ENCODE data around the gene OR2W1. TPM values are rescaled to one million over a fixed set of nuclear protein-coding genes. Genes with fewer than 3 reads are reported as not detected.
A peak's percentile ranks its signal among the peaks of the same experiment; 100 is the strongest.

OR2W1 gene
- polyA plus RNA-seq, 1 of the 3 experiments (the other 2 are of a cell fraction), result not detected

GRCh38 chr6:29011276-29011734 lies 33.7 kb downstream of the OR2W1 start:
- Histone ChIP-seq H3K9me3 (no peaks in the 10 kb centered on the region), H3K9ac (no peak overlapping the region), H3K4me1 (ENCODE audit: control insufficient read depth in 1 of 2, insufficient read depth in 2 of 2, low read depth in 1 of 2, low read length in 1 of 2) (peaks cover 0 to 2% of the 10 kb centered on the region in 2 experiments; a peak in 1 of 4 replicates), H3F3A (replicated peaks; ENCODE audit: insufficient read depth) (peaks cover 3% of the 10 kb centered on the region), H3K27ac (ENCODE audit: low read depth in 2 of 2, low read length in 1 of 2) (no peak overlapping the region; a peak in 1 of 4 replicates), H3K4me3 (ENCODE audit: low read depth in 2 of 2, low read length in 1 of 2) (peak overlapping the region; percentile 51 to 58), H3K4me2 (peak overlapping the region; percentile 42; the same call in 1 of the 2 replicates), H3K9me2 (0 out of 2 replicates have a peak, but pooled peaks cover 3% of the 10 kb centered on the region), H3K79me2 (ENCODE audit: insufficient read depth) (no peaks in the 10 kb centered on the region), H3K27me3 (ENCODE audit: insufficient read depth) (peaks cover 12% of the 10 kb centered on the region; the same call in 1 of the 2 replicates), H4K20me1 (ENCODE audit: insufficient read depth) (no peaks in the 10 kb centered on the region), H3K36me3 (replicated peaks in 1 of 2; ENCODE audit: control insufficient read depth in 1 of 2, insufficient read depth in 2 of 2, low read length in 1 of 2) (no peaks in the 10 kb centered on the region), H2AFZ (ENCODE audit: low read depth) (peak overlapping the region; percentile 57; the same call in 1 of the 2 replicates)
- WGBS (ENCODE audit: low lambda C conversion rate), result 1% methylated on average over 19 of the region's 30 CpGs
- ChIA-PET CTCF (interaction anchor here (0.7 to 2.0 kb wide), 4 partner anchors 14 to 323 kb away, joined by 3 to 9 read pairs (median 3); no protein-coding TSS in a partner anchor), POLR2A (no interaction called here)
- peak; percentile 72 for DNase-seq
- no peak for TF ChIP-seq FOXM1 (IDR thresholded peaks at IDR 0.05; ENCODE audit: low read depth)
- TF ChIP-seq USF1 (IDR thresholded peaks at IDR 0.05; ENCODE audit: borderline replicate concordance, low read depth), result no peak
- TF ChIP-seq ELF1 (IDR thresholded peaks at IDR 0.05), result 0 out of 2 replicates have a peak, but pooled peaks have one; percentile 12
- TF ChIP-seq IRF3 (IDR thresholded peaks at IDR 0.05; ENCODE audit: low read depth, low read length), result no peak

DNA sequence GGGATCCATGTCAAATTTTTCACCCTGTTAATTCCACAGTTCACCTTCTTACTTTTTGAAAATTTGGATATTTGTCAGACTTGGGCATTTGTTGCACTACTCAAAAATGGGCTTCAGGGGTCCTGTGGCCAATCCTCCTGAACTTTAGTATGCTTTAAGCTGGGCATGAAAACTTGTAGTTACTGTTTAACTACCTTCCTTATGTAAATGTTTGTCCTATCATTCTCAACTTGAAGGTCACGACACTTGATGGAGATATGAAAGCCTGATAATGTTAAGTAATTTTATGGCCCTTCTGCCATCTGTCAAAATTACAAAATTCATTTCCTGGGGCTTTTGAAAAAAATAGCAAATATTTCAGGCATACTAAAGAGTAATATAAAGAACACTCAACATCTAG lies 35.6 kb downstream of the OR2W1 start:
- H3K36me3 ChIP-seq (replicated peaks in 1 of 2; ENCODE audit: control insufficient read depth in 1 of 2, insufficient read depth in 2 of 2, low read length in 1 of 2), result no peaks in the 10 kb centered on the region
- H2AFZ ChIP-seq (ENCODE audit: low read depth), result no peak overlapping the region
- H3K9me2 ChIP-seq, result 0 out of 2 replicates have a peak, but pooled peaks cover 3% of the 10 kb centered on the region
- DNase-seq, result no peak
- H3K9ac ChIP-seq, result no peak overlapping the region
- H4K20me1 ChIP-seq (ENCODE audit: insufficient read depth), result no peaks in the 10 kb centered on the region
- H3K79me2 ChIP-seq (ENCODE audit: insufficient read depth), result no peaks in the 10 kb centered on the region
- no peaks in the 10 kb centered on the region; a peak in 1 of 4 replicates for H3K4me1 ChIP-seq (ENCODE audit: control insufficient read depth in 1 of 2, insufficient read depth in 2 of 2, low read depth in 1 of 2, low read length in 1 of 2)
- no peaks in the 10 kb centered on the region for H3K9me3 ChIP-seq
- H3K27me3 ChIP-seq (ENCODE audit: insufficient read depth), result peaks cover 12% of the 10 kb centered on the region; the same call in 1 of the 2 replicates
- WGBS (ENCODE audit: low lambda C conversion rate), result 53% methylated on average over 1 of the region's 1 CpG
- CTCF ChIA-PET, result no interaction called here
- H3K4me3 ChIP-seq (ENCODE audit: low read depth in 2 of 2, low read length in 1 of 2), result no peak overlapping the region
- H3K4me2 ChIP-seq, result no peak overlapping the region
- POLR2A ChIA-PET, result no interaction called here
- no peak overlapping the region for H3K27ac ChIP-seq (ENCODE audit: low read depth in 2 of 2, low read length in 1 of 2)
- peaks cover 3% of the 10 kb centered on the region for H3F3A ChIP-seq (replicated peaks; ENCODE audit: insufficient read depth)
- TF ChIP-seq FOSL2 (IDR thresholded peaks at IDR 0.05; ENCODE audit: borderline replicate concordance, low read depth) (no peak), EZH2phosphoT487 (IDR thresholded peaks at IDR 0.05; ENCODE audit: borderline replicate concordance, low read depth) (no peak), SMC3 (IDR thresholded peaks at IDR 0.05; ENCODE audit: low read depth, low read length) (no peak), TAF1 (IDR thresholded peaks at IDR 0.05; ENCODE audit: borderline replicate concordance, low read depth, low read length) (no peak), NFIC (IDR thresholded peaks at IDR 0.05; ENCODE audit: borderline replicate concordance) (no peak), GATA2 (CRISPR knock-in tag; IDR thresholded peaks at IDR 0.05) (no peak), EP300 (IDR thresholded peaks at IDR 0.05; ENCODE audit: borderline replicate concordance in 1 of 2, low read depth in 1 of 2, low read length in 1 of 2) (no peak), NRF1 (IDR thresholded peaks at IDR 0.05; ENCODE audit: low read depth, low read length) (no peak), RAD21 (IDR thresholded peaks at IDR 0.05; ENCODE audit: low read length) (no peak), USF1 (IDR thresholded peaks at IDR 0.05; ENCODE audit: borderline replicate concordance, low read depth) (no peak), TEAD4 (IDR thresholded peaks at IDR 0.05; ENCODE audit: borderline replicate concordance, insufficient read depth) (no peak), TCF12 (IDR thresholded peaks at IDR 0.05) (no peak), IRF3 (IDR thresholded peaks at IDR 0.05; ENCODE audit: low read depth, low read length) (no peak), SIN3A (IDR thresholded peaks at IDR 0.05; ENCODE audit: borderline replicate concordance, low read depth, low read length) (no peak), RCOR1 (IDR thresholded peaks at IDR 0.05; ENCODE audit: low read length) (no peak)
- TF ChIP-seq, protein P1, sequence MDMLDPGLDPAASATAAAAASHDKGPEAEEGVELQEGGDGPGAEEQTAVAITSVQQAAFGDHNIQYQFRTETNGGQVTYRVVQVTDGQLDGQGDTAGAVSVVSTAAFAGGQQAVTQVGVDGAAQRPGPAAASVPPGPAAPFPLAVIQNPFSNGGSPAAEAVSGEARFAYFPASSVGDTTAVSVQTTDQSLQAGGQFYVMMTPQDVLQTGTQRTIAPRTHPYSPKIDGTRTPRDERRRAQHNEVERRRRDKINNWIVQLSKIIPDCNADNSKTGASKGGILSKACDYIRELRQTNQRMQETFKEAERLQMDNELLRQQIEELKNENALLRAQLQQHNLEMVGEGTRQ (IDR thresholded peaks at IDR 0.05; ENCODE audit: borderline replicate concordance, low read depth, low read length), result no peak
- TF ChIP-seq, protein P2, sequence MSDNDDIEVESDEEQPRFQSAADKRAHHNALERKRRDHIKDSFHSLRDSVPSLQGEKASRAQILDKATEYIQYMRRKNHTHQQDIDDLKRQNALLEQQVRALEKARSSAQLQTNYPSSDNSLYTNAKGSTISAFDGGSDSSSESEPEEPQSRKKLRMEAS (IDR thresholded peaks at IDR 0.05; ENCODE audit: low read depth), result no peak
